Hematopoietic multipotent progenitor cell treated with erythropoietin and hydrocortisone succinate and interleukin-3 and kit ligand, for 4 days (in vitro differentiated cells): Measurements from ENCODE around the gene GNAI3.

ENCODE experiments used
- DNase-seq: peaks from one replicate; pipeline ENCODE4 v3.0.0-alpha.2; 2015

Gene GNAI3

DNA sequence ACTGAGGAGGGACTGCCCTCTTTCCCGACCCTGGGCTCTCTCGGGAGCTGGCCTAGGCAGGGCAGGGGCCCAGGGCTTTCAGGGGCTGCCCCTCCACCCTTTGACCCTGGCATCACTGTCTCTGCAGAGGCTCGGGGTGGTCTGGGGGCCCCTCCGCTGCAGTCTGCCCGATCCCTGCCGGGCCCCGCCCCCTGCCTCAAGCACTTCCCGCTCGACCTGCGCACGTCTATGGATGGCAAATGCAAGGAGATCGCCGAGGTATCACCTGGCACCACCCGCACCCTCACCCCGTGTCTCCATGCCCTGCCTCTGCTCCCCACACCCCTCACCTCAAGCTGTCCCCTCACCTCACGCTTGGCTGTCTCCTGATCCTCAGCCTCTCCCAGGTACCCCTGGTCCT, 76.8 kb downstream of the GNAI3 start:
- no peak for DNase-seq

- DNase-seq: no peak
Observed at GRCh38 chr1:109625601-109626560, 77.5 kb downstream of the GNAI3 start.

DNA sequence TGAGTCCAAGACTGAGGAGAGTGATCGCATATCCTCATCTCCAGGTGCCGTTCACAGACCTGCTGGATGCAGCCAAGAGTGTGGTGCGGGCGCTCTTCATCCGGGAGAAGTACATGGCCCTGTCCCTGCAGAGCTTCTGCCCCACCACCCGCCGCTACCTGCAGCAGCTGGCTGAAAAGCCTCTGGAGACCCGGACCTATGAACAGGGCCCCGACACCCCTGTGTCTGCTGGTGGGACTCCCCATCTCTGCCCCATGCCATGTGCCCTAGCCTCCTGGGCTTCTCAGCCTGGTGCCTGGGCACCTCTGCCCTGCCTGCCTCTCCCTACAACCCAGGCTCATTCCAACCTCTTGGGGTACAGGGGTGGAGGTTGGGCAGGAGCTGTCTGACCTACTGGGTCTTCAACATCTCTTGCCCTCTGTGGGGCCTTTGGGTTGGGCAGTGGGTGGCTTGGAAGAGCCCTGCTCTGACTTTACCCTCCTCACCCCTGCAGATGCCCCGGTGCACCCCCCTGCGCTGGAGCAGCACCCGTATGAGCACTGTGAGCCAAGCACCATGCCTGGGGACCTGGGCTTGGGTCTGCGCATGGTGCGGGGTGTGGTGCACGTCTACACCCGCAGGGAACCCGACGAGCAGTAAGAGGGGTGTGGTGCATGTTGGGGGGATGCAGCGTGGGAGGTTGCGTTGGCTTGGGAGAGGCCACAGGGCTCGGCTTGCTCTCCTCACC, 78.4 kb downstream of the GNAI3 start:
- no peak for DNase-seq

DNA sequence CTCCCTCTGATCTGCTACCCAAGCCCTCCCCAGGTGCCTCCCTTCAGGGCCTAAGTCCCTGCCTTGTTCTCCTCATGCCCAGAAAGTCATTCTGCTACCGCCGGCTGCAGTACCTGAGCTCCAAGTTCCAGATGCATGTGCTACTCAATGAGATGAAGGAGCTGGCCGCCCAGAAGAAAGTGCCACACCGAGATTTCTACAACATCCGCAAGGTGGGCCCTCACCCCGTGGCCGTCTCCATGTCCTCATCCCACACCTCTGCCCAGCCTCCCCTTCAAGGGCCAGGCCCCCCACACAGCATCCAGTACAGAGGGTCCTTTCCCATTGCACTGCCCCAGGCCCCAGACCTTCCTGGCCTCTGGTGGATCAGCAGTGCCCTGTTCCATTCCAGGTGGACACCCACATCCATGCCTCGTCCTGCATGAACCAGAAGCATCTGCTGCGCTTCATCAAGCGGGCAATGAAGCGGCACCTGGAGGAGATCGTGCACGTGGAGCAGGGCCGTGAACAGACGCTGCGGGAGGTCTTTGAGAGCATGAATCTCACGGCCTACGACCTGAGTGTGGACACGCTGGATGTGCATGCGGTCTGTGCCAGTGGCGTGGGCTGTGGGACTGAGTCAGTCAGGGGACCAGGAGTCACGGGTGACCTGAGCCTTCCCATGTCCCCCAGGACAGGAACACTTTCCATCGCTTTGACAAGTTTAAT, 79.4 kb downstream of the GNAI3 start:
- no peak for DNase-seq

- DNase-seq: no peak
Observed at GRCh38 chr1:109628540-109629321, 80.3 kb downstream of the GNAI3 start.

- DNase-seq: no peak
Observed at GRCh38 chr1:109629372-109630030, 81.1 kb downstream of the GNAI3 start.

DNA sequence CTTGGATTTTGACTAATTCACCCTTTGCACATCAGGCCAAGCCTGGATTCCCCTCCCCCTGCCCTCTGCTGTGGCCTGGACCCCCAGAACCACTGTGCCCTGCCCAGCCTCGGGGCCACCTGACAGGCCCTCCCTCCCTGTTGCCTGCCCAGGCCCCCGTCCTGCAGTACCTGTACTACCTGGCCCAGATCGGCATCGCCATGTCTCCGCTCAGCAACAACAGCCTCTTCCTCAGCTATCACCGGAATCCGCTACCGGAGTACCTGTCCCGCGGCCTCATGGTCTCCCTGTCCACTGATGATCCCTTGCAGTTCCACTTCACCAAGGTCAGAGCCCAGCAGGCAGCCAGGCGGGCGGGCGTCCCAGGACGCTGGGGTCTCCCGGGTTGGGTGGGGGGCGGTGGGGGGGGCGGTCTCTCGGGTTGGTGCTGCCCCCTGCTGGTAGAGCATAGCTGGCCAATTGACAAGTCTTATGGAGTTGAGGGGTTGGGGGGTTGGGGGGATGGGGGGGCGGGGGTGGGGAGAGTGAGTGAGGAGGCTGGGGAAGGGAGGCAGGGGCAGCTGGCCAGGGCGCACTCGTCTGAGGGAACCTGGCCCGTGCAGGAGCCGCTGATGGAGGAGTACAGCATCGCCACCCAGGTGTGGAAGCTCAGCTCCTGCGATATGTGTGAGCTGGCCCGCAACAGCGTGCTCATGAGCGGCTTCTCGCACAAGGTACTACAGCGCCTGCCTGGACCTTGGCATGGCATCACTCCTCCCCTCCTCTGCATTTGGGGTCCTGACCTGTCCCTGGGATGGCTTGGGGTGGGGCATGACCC, 81.9 kb downstream of the GNAI3 start:
- DNase-seq: peak; percentile 46

DNA sequence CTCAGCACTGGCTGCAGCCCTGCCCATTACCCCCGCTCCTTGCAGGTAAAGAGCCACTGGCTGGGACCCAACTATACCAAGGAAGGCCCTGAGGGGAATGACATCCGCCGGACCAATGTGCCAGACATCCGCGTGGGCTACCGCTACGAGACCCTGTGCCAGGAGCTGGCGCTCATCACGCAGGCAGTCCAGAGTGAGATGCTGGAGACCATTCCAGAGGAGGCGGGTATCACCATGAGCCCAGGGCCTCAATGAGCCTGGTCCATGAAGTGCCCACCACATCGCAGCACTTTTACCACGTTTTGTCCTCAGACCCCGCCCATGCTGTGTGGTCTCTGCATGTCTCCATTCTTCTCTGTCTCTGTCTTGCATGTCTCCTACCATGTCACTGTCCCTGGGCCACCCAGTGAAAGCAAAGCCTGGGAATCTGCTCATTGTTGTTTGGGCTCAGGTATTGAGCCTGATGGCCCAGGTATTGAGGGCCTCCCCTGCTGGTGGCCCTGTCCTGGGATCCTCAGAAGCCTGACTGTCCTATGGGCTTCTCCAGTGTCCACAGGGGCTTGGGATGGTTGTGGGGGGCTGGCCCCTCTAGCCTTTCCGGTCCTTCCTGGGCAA, 82.6 kb downstream of the GNAI3 start:
- no peak for DNase-seq

- DNase-seq: no peak
Observed at GRCh38 chr1:109631513-109632505, 83.4 kb downstream of the GNAI3 start.

GRCh38 chr1:109632671-109633346, 84.4 kb downstream of the GNAI3 start:
- no peak for DNase-seq

GRCh38 chr1:109634292-109634691, 85.9 kb downstream of the GNAI3 start:
- no peak for DNase-seq

GRCh38 chr1:109634771-109635750, 86.6 kb downstream of the GNAI3 start:
- no peak for DNase-seq

DNA sequence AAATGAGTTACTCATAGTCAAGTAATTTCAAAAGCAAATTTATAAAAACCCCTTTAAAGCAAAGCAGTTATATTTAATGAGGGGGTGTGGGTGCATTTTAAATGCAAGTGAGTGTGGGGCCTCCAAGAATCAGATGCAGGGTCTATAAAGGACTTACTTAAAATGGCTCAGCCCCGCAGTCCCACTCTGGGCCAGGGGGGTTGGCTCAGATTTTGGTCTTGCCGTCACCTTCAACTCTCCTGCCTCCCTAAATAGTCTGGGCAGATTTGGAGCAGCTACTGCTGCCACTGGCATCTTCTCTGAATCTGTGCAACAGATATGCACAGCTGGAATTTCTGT, 87.4 kb downstream of the GNAI3 start:
- DNase-seq: no peak

DNA sequence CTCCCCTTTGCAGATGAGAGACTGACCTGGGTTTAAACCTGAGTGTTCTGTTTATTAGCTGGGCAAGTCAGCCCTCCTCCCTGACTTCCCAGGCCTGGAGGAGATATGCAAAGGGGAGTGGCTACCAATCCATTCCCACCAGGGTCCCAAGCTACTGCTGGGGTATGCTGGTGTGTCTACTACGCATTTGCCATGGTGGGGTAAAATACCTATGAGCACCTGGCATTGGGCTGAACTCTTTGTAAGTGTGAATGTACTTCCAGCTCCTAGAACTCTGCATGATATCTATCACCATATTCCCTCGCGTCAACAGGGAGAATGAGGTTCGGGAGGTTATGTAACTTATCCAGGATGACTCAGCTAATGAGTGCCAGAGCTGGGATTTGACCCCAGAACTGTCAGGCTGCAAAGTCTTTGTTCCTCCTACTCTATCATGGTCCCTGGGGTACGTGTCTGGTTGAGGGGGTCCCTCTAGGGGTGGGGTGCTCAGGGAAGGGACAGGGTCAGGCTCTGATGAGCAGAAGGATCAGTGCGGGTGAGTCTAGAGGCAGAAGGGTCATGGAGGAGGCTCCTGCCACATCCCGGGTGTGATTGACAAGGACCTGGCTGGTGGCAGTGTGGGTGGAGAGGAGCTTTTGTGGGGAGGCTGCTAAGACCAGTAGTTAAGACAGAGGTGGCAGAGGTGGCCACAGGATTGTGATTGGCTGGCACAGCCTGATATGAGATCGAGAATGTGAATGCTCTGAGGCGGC, 88.0 kb downstream of the GNAI3 start:
- no peak for DNase-seq

- DNase-seq: no peak
Observed at GRCh38 chr1:109637446-109637845, 89.0 kb downstream of the GNAI3 start.

- DNase-seq: peak; percentile 57
Observed at GRCh38 chr1:109639063-109639840, 90.8 kb downstream of the GNAI3 start.
